Diencephalon (tissue), 1 donor: ENCODE measurements around the gene FCHSD1. TPM values are rescaled to one million over a fixed set of nuclear protein-coding genes. Genes with fewer than 3 reads are reported as not detected.

Experiments used
- total RNA-seq: library from RNA; depleted of rRNA; stranded (reverse); fragments of >200 nt; gene quantifications from one replicate; pipeline ENCODE4 v1.2.3, GENCODE V29; 2014

The FCHSD1 gene
- total RNA-seq, result 9.5 TPM

DNA sequence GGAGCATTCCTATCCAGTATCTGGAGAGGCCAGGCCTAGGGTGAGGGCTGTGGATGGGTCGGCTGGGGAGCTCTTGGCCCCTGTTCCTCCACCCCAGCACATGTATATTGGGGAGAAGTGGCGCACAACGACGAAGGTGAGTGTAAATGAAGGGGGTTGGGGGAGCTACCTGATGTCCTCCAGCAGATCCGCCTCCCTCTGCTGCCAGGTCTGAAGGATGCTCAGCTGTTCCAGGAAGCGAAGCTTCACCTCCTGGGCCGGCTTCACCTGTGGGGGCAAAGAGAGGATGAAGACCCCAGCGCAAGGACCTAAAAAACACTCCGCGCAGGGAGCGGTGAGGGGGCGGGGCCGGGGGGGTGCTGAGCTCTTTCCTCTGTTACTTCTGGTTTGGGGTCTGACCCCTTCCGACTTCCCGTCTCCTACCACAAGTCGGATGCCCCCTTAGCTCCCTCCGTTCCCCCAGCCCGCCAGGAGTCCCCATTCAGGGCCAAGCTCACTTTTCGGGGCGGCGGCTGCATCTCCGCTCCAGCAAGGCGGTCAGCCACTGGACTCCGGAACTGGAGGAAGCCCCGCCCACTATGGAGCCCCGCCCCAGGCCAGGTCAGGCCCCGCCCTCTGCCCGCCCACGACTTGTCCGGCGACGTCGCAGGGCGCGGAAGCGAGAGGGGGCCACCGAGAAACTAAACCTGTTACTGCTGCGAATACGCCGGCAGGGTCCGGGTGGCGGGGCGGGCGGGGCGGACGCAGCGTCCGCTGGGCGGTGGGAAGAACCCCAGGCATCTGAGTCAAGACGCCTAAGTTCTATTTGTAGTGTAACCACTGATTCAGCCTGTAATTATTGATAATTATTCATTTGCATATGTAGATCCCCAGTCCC lies at the start of gene FCHSD1:
FCHSD1 (minus strand) TSS at position 568 of the 877 bp plus-strand sequence; CDS start at position 518, 50 bp downstream.

DNA sequence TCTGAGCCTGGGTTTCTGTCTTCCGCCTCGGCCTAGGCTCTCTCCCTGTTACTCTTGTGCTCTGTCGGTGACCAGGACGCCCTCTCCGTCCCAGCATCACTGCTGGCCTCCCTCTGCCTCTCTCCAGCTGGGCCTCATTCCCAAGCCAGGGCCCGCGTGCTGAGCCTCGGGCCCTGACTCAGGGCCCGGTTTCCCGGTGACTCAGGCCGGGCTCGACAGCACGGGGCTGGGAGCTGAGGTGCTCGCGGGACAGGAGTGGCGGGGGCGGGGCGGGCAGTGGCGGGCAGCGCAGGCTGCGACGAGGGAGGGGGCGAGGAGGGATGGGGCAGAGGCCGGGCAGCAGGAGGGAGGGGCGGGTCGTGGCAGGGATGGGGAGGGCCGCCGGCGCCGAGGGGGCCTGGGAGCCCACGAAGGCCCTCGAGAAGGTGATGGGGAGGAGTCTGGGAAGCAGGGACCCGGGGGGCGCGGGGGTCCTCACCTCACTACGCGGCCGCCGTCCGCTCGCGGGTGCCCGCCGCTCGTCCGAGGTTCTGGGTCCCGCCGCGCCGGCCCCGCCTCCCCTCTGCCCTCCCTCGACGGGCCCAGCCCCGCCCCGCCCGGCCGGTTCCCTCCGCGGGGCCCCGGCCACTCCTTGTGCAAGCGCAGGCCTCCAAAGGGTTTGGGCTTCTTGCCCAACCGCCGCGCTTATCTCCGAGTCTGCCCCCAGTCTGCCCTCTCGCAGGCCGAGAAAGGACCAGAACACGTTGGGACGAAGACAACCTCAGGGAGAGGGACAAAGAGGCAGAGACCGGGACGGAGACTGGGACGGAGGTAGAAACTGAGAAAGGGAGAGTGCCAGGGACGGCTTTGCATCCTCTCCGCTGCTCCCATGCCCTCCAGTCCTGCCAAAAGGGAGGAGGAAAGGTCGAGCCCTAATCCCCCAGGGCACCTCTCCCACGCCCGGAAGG lies 30.8 kb upstream of the FCHSD1 start, which contains the start of gene ARAP3:
ARAP3 (minus strand) TSS at position 536 of the 947 bp plus-strand sequence. CDS start 1,744 bp downstream, outside the sequence.

GRCh38 chr5:141636413-141637122 lies 14.7 kb downstream of the FCHSD1 start, which contains the start of the genes HDAC3 and RELL2:
TSS of gene HDAC3 (minus strand) at chr5:141636849. CDS start at chr5:141636790, 59 bp downstream.
TSS of gene RELL2 (plus strand) at chr5:141636997. CDS start at chr5:141638226, 1,229 bp downstream.

DNA sequence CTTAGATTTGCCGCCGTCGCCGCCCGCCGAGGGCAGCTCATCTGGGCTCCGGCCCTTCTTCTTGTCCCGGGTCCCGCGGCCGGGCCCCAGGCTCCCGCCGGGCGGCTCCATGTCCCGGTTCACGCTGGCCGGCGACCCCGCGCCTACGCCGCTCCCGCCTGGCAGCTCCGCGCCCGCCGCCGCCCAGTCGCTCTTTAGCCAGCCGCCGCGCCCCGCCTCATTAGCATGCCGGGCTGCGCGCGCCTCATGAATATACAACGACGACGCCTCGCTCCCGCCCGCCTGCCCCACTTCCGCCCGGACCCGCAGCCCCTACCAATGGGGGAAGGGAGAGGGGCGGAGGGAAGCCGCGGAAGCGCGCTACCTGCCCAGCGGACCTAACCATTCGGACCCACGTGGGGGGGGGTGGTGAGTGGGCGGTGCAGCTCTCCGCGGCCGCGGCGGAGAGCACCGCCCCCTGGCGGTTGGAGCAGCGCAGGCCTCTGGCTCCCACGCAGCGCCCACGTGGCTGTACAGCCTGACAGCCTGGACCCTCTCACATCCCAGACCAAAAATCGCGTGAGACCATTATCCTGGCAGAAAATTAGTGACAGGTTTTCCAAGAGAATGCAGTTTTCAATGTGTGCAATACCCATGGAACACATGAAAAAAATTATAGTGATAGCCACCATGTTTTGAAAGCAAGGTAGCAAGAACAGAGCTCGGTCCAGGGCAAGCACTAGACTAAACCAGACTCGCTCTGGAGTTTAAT lies 32.2 kb downstream of the FCHSD1 start, which contains the start of gene DIAPH1:
DIAPH1 (minus strand) TSS at position 197 of the 751 bp plus-strand sequence; CDS start at position 111, 86 bp downstream.

Other genes starting within 250 kb of the FCHSD1 start
- 14.3 TPM for gene PCDHGA9, start 248.6 kb downstream of the FCHSD1 start, total RNA-seq
- 17.8 TPM for gene PCDHGB6, start 243.4 kb downstream of the FCHSD1 start, total RNA-seq
- 15.2 TPM for gene PCDHGA10, start 238.4 kb downstream of the FCHSD1 start, total RNA-seq
- gene PCDHGB7, start 233.7 kb downstream of the FCHSD1 start, total RNA-seq, result 18.2 TPM
- 18.9 TPM for gene PCDHGA11, start 230.4 kb downstream of the FCHSD1 start, total RNA-seq
- 7.4 TPM for gene PCDHGA12, start 220.9 kb downstream of the FCHSD1 start, total RNA-seq
- gene PCDHGC3, start 175.5 kb downstream of the FCHSD1 start, total RNA-seq, result 69.0 TPM
- gene PCDHGC4, start 166.4 kb downstream of the FCHSD1 start, total RNA-seq, result 91.6 TPM
- 9.5 TPM for gene PCDHGC5, start 162.3 kb downstream of the FCHSD1 start, total RNA-seq
- gene DIAPH1, start 32.4 kb downstream of the FCHSD1 start, total RNA-seq, result 26.1 TPM
- 54.9 TPM for gene HDAC3, start 14.6 kb downstream of the FCHSD1 start, total RNA-seq
- gene RELL2, start 14.4 kb downstream of the FCHSD1 start, total RNA-seq, result 18.9 TPM
- gene ARAP3, start 30.8 kb upstream of the FCHSD1 start, total RNA-seq, result 4.8 TPM
- 69.2 TPM for gene PCDH1, start 227.0 kb upstream of the FCHSD1 start, total RNA-seq